Natural killer cell (primary cell): ENCODE data around the gene CFAP68. TPM values are rescaled to one million over a fixed set of nuclear protein-coding genes. Genes with fewer than 3 reads are reported as not detected.

ENCODE experiments used
- ATAC-seq, 3 donors: fragments of 150-1000 bp in 2 of 3; fragments of 200-7000 bp in 1 of 3; cut with Tn5 transposase; 1 replicate in 1 of 3; 2 replicates in 2 of 3; pipeline ENCODE4 v1.10.0; 2021; ENCODE audit warnings: mild to moderate bottlenecking in 2 of 3, moderate library complexity in 2 of 3
- DNase-seq, 2 donors: peaks; one replicate each; pipeline versions ENCODE4 v3.0.0 to v3.0.0-alpha.2; 2013 to 2021; ENCODE audit warnings: mixed read lengths in 1 of 2
- H3K27ac ChIP-seq: one replicate; pipeline ENCODE4 v1.5.1; 2013; ENCODE audit warnings: mild to moderate bottlenecking, low read length
- H3K27me3 ChIP-seq: one replicate; pipeline ENCODE4 v1.6.1; 2013; ENCODE audit warnings: low read length; ENCODE audit not compliant: control insufficient read depth, insufficient read depth
- H3K36me3 ChIP-seq: one replicate; pipeline ENCODE4 v1.6.1; 2013; ENCODE audit warnings: low read length; ENCODE audit not compliant: control insufficient read depth, insufficient read depth
- H3K4me1 ChIP-seq: one replicate; pipeline ENCODE4 v1.6.1; 2013; ENCODE audit warnings: low read length; ENCODE audit not compliant: control insufficient read depth, insufficient read depth
- H3K4me3 ChIP-seq: one replicate; pipeline ENCODE4 v1.5.1; 2013; ENCODE audit warnings: low read length
- H3K9me3 ChIP-seq: one replicate; pipeline ENCODE4 v1.6.1; 2013; ENCODE audit warnings: low read length; ENCODE audit not compliant: control insufficient read depth, insufficient read depth
- H3K27ac Mint-ChIP-seq, 2 donors: one replicate each; pipeline ENCODE4 v1.8.0; 2022; ENCODE audit warnings: mild to moderate bottlenecking in 2 of 2, mixed read lengths in 2 of 2, moderate library complexity in 1 of 2
- H3K27me3 Mint-ChIP-seq, 2 donors: one replicate each; pipeline ENCODE4 v1.8.0; 2022; ENCODE audit warnings: low read depth in 2 of 2, mixed read lengths in 2 of 2
- H3K36me3 Mint-ChIP-seq: one replicate; pipeline ENCODE4 v1.8.0; 2022; ENCODE audit warnings: mixed read lengths
- H3K4me1 Mint-ChIP-seq, 2 donors: one replicate each; pipeline ENCODE4 v1.8.0; 2022; ENCODE audit warnings: mixed read lengths in 2 of 2
- H3K4me3 Mint-ChIP-seq: one replicate; pipeline ENCODE4 v1.8.0; 2022; ENCODE audit warnings: mild to moderate bottlenecking, moderate library complexity, mixed read lengths
- H3K9me3 Mint-ChIP-seq, 2 donors: one replicate each; pipeline ENCODE4 v1.8.0; 2022; ENCODE audit warnings: mixed read lengths in 2 of 2
- CTCF ChIP-seq: fragments of 200-600 bp; IDR thresholded peaks from one replicate; pipeline ENCODE4 v1.8.0; 2022; ENCODE audit warnings: antibody characterized with exemption
- WGBS: methylation state at CpG from one replicate; pipeline ENCODE4 v1.1.7; 2013; ENCODE audit warnings: missing lambda C conversion rate; ENCODE audit not compliant: insufficient coverage; 5-methylcytosine and 5-hydroxymethylcytosine counted together
- intact Hi-C: fragments of 100-400 bp; cut with micrococcal nuclease; formaldehyde crosslinking; loops from one replicate; pipeline ENCODE4 v1.14.2; 2022
- total RNA-seq, 4 donors: library from RNA; stranded (reverse); fragments of 120-200 nt in 1 of 4; gene quantifications; one replicate each; pipeline versions ENCODE4 v1.2.3 to v1.2.4, GENCODE V29; 2013 to 2022

CFAP68 gene
- total RNA-seq, 3 donors from 2014 or later (not counting 1 experiment from before 2014, with no cell fraction given), result 5.9 to 9.2 (median 7.6) TPM

DNA sequence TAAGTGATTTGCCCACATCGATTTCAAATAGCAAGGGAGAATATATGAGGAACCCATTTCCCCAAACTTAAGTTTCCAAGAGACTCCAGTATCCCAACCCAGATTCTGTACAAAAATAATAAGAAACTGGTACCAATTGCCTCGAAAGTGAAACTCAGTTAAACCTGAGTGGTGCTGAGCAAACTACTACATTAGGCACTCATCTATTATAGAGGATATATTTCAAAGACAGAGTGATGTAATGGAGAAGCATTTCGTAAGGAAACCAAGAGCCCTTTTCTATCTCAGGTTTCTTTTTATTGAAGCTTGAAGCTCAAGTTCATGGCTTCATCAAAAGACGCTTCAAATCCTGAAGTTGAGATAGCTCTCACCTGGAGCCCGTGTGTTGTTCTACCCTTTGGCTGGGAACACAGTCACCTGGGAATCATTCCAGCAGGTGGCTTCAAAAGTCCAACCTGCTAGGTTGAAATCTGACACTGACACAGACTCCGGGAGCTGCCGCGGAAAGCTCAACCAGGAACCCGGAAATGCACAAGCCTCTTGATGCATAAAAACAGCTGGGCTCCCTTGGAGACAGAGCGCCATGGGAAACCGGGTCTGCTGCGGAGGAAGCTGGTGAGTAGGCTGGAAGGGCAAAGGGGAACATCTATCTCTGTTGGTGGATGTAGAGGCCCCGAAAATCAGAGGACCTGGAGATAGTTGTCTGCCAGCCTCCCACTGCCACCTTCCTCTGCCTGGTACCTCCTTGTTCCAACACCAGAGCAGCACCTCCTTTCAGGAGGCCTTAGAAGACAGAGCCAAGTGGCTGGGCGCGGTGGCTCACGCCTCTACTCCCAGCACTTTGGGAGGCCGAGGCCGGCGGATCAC lies 39.3 kb downstream of the CFAP68 start, which contains the start of gene C11orf52:
Gene C11orf52 (plus strand): TSS at position 524 of the 867 bp plus-strand sequence. CDS start 60 bp downstream, at position 584.
- Histone ChIP-seq H3K36me3 (no peaks in the 10 kb centered on the region), H3K27ac (no peak within 1 kb of the TSS), H3K4me3 (no peak within 1 kb of the TSS), H3K9me3 (no peaks in the 10 kb centered on the region), H3K4me1 (no peaks in the 10 kb centered on the region), H3K27me3 (peaks cover 8% of the 10 kb centered on the region)
- no peak within 1 kb of the TSS for H3K4me3 Mint-ChIP-seq
- H3K36me3 Mint-ChIP-seq, result no peaks in the 10 kb centered on the region
- H3K27me3 Mint-ChIP-seq, result peaks cover 31 to 33% of the 10 kb centered on the region in 2 donors
- WGBS, result 81% methylated on average over 17 of the region's 19 CpGs
- TF ChIP-seq CTCF, result no peak
- intact Hi-C loops, result no loop called here
- no peak within 1 kb of the TSS for H3K27ac Mint-ChIP-seq
- H3K9me3 Mint-ChIP-seq, result no peaks in the 10 kb centered on the region
- DNase-seq (no peak), ATAC-seq (no peak)
- H3K4me1 Mint-ChIP-seq, result no peaks in the 10 kb centered on the region

DNA sequence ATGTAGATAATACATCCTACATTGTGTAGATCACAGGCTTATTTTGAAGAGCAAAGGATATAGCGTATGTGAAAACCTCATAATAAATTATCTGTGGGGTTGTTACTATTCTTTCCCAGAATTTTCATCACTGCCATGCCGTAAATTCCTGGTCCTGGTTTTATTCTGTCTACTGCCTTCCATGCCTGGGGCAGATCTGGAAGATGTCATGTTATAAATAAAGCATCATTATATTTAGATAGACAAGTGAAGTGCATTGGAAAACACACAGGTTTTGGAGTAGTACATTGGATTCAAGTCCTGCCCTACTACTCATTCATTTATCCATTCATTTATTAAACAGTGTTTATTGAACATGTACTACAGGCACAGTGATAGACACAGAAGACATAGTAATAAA lies 41.6 kb downstream of the CFAP68 start:
- ATAC-seq (no peak), DNase-seq (no peak)
- intact Hi-C loops, result no loop called here
- no peaks in the 10 kb centered on the region for H3K4me1 ChIP-seq
- WGBS, result no CpG with 5 or more reads among the region's 2 CpGs
- no peak overlapping the region for H3K27ac ChIP-seq
- peaks cover 29 to 37% of the 10 kb centered on the region in 2 donors for H3K27me3 Mint-ChIP-seq
- H3K4me3 Mint-ChIP-seq, result no peak overlapping the region
- H3K36me3 Mint-ChIP-seq, result no peaks in the 10 kb centered on the region
- no peak overlapping the region for H3K4me3 ChIP-seq
- no peak for TF ChIP-seq CTCF
- H3K36me3 ChIP-seq, result no peaks in the 10 kb centered on the region
- H3K4me1 Mint-ChIP-seq, result peaks cover 0 to 2% of the 10 kb centered on the region in 2 donors
- H3K9me3 Mint-ChIP-seq, result no peaks in the 10 kb centered on the region
- no peak overlapping the region for H3K27ac Mint-ChIP-seq
- no peaks in the 10 kb centered on the region for H3K9me3 ChIP-seq
- H3K27me3 ChIP-seq, result no peaks in the 10 kb centered on the region

- Mint-ChIP-seq H3K9me3 (no peaks in the 10 kb centered on the region), H3K27me3 (peaks cover 21 to 30% of the 10 kb centered on the region in 2 donors), H3K4me1 (peaks cover 5 to 10% of the 10 kb centered on the region in 2 donors), H3K4me3 (no peak overlapping the region), H3K36me3 (no peaks in the 10 kb centered on the region), H3K27ac (no peak overlapping the region)
- WGBS, result 88% methylated on average over 7 of the region's 7 CpGs
- TF ChIP-seq CTCF, result no peak
- DNase-seq (no peak), ATAC-seq (no peak)
- no peaks in the 10 kb centered on the region for H3K36me3 ChIP-seq
- H3K4me1 ChIP-seq, result peaks cover 8% of the 10 kb centered on the region
- no peaks in the 10 kb centered on the region for H3K27me3 ChIP-seq
- H3K27ac ChIP-seq, result no peak overlapping the region
- no peaks in the 10 kb centered on the region for H3K9me3 ChIP-seq
- no peak overlapping the region for H3K4me3 ChIP-seq
- intact Hi-C loops, result no loop called here
Measured at GRCh38 chr11:111921541-111922230, 42.3 kb downstream of the CFAP68 start.
